ENCODE measurements around the gene RAET1G. TPM values are rescaled to one million over a fixed set of nuclear protein-coding genes. Genes with fewer than 3 reads are reported as not detected.
"Not testable (repeated sequence)": the region's sequence is repeated elsewhere in the genome, so short reads cannot be mapped to it uniquely, and the experiment has no call there.

Gene RAET1G
- total RNA-seq, 1 donor from 2014 or later: not detected

DNA sequence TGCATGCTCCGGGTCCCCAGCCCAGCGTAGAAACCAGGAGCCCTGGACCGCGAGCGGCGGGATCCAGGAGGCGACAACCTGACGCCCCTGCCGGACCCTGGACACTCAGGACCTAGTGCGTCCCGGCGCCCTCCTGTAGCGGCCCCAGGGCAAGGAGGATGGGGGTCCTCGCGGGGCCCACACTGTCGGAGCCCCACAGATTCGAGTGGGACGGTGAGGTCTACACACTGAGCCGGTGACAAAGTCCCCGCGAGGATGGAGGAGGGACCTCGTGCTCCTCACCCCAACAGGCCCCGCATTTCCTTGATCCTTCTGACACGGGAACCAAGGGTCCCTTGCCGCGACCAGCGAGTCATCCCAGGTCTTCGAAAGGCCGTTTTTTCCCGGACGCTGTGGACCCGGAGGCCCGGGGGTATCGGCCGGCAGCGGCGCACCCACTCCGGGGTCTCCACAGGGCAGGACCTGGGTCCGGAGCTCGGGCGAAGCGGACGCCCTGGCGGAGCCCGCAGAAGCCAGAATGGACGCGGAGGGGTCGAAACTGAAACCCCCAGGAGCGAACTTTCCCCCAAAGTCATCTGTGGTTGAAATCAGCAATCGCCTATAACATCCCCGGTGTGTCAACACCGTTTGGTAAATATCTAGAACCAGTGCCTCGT, 31.5 kb upstream of the RAET1G start:
- intact Hi-C loops (cut with micrococcal nuclease): not testable (repeated sequence)

GRCh38 chr6:149953934-149954327, 31.0 kb upstream of the RAET1G start:
- intact Hi-C loops (cut with micrococcal nuclease): not testable (repeated sequence)

GRCh38 chr6:149953390-149953789, 30.5 kb upstream of the RAET1G start:
- intact Hi-C loops (cut with micrococcal nuclease): not testable (repeated sequence)

DNA sequence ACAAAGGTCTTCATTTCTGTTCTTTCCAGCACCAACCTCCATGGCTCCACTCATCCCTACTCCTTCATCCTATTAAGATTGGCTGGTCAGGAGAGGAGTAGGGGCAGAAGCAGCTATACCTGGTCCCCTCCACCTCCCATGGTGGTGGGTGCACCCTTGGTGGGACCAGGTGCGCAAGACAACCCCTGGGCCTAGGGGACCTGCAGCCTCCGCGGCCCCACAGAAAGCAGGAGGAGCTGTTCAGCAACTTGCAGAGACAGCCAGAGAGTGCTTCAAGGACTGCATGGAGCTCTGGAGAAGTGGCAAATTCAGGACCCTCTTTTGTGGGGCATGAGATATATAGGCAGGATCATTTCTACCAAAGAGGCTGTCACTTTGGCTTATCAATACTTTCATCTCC, 28.7 kb upstream of the RAET1G start:
- intact Hi-C loops (cut with micrococcal nuclease): no loop called here

DNA sequence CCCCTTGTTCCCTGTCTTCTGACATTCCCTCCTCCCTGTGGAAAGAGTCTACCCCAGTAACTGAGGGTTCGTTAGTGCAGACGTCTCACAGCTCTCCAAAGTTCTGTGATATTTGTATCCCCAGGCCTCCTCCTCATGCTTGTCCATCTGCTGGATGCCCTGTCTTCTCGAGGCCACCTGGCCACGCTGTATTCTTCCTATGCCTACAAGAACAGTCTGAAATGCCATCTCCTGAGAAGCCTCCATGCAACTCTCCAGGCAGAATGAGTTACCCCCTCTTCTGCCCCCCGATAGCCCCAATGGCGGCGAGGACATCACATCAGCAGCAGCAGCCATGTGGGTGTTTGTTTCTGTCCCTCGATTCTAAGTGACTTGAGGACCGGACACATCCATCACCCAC, 28.2 kb upstream of the RAET1G start:
- intact Hi-C loops (cut with micrococcal nuclease): no loop called here

DNA sequence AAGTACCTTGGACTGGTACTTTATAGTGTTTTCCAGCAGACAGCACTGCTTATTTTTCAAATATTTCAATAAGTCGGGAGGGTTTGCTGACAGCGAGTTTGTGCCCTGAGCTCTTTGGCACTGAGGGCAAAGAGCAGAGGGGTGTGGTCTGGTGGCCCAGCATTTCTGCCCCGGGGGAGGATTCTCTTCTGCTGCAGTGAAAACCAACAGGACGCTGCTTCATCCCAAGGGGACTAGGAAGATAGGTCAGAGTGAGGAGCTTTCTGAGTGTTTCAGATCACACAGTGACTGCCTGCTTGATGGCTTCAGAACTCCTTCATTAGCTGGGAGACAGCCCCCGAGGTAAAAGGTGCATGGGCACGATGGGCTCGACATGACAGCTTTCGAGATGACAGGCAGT, 27.5 kb upstream of the RAET1G start:
- intact Hi-C loops (cut with micrococcal nuclease): no loop called here

- intact Hi-C loops (cut with micrococcal nuclease): no loop called here
These were observed 25.7 kb upstream of the RAET1G start for GRCh38 chr6:149948616-149949015.

DNA sequence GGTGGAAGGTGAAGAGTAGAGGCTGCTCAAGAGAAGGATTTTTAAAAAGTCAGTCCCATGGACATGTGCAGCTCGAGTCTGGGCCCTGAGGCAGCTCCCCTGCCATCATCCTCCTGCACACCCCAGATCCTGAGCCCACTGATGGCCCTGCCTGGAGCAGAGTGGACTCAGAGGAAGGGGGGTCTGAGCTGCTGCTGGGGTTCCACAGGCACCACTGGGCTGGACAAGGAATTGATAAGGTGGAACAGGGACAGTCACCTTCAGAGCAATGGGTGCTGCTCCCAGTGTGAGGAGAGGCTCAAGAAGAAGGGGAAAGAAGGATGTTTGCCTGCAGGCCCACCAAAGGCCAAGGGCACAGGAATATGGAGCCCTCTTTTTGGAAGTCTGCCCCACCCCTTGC, 25.1 kb upstream of the RAET1G start:
- intact Hi-C loops (cut with micrococcal nuclease): no loop called here

GRCh38 chr6:149947533-149947932, 24.6 kb upstream of the RAET1G start:
- intact Hi-C loops (cut with micrococcal nuclease): not testable (repeated sequence)

DNA sequence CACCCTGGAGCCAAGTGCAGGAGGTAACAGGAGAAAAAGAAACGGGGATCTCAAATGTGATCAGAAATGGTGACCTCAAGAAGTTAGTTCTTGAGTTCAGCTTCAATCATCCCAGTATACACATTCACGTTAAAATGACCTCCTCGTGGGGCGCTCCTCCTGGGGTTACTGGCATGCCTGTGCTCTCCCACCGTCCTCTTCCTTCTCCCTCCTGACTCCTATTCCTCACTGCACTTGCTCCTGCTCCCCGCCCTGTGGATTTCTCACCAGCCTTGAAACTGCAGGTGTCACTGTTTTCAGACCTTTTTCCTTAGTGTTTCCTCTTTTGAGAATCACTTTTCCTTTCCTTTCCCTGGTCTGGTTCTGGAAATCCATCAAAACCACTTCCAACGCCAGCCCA, 23.7 kb upstream of the RAET1G start:
- intact Hi-C loops (cut with micrococcal nuclease): not testable (repeated sequence)

DNA sequence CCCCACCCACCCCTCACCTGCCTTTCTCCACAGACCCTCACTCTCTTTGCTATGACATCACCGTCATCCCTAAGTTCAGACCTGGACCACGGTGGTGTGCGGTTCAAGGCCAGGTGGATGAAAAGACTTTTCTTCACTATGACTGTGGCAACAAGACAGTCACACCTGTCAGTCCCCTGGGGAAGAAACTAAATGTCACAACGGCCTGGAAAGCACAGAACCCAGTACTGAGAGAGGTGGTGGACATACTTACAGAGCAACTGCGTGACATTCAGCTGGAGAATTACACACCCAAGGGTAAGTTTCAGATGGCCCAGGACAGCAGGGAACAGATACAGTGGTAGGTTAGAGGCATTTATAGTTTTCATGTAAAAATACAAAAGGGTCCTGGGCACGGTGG, 22.4 kb upstream of the RAET1G start:
- intact Hi-C loops (cut with micrococcal nuclease): not testable (repeated sequence)

DNA sequence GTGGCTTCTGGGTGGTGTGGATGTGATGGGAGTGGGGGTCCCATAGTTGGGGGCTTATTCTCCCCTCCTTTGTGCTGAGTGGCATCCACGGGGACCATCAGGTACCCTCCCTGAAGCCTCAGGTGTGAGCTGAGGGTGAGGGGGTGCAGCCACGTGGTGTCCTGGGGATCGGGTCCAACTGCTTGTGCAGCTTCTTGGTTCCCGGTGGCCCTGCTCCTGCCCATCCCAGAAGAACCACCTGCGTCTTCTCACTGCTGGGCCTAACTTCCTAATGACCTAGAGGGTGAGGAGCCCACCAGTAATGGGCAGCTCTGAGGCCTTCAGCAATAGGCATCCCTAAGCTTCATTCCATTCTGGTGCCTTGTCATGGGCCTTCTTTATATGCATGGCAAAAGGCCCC, 20.4 kb upstream of the RAET1G start:
- intact Hi-C loops (cut with micrococcal nuclease): not testable (repeated sequence)

- intact Hi-C loops (cut with micrococcal nuclease): loop anchor here (1.0 kb wide), 1 partner anchor 21 kb away; the partner anchor contains the start of gene ULBP1
These were observed 19.5 kb upstream of the RAET1G start for GRCh38 chr6:149942461-149942829.

DNA sequence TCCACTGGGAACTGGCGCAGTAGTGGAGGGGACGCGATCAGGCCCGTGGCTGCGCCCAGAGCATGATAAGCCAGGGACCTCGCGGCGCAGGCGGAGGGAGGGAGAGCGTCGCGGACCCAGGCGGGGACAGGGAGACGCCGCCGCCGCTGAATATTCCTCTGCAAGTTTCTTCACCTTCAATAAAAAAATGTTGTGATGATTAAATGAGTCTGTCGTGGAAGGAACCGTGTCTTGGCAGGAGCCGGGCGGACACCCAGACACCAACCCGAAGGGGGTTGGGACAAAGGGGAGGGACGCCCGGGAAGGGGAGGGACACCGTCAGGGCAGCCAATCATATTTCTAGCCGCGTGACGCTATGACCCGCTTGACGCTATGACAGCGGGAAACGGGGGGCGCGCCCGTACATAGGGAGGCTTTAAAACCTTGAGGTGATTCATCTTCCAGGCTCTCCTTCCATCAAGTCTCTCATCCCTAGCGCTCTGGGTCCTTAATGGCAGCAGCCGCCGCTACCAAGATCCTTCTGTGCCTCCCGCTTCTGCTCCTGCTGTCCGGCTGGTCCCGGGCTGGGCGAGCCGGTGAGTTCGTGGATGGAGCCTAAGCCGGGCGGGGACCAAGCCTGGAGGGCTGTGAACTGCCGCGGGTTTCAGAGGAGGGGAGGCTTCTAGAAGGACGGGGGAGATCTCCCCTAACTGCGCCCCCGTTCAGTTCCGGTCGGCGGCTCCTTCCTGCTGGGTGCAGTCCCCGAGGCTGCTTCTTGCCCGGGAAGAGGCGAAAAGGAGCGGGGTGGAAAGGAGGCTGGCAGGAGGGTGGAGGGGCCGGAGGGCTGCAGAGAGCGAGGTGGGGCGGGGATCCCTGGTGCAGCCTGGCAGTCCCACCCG, 18.9 kb upstream of the RAET1G start, which contains the start of gene ULBP2:
TSS of gene ULBP2 (plus strand) at position 432 of the 878 bp plus-strand sequence. CDS start at position 491, 59 bp downstream.
- intact Hi-C loops (cut with micrococcal nuclease): loop anchor here (1.0 kb wide), 1 partner anchor 21 kb away; the partner anchor contains the start of gene ULBP1

DNA sequence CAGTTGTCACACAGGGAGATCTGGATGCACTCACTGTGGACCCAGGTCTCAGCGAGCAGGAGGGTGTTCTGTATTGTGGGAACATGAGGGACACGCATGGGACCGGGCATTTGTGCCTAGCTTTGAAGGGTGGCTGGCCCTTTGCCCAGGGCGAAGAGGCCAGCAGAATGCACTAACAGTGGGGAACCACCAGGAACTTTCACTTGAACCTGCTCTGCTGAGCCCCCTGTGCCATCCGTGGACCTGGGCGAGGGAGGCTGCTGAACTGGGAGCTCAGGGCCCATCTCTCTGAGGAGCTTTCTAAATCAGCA, 17.7 kb upstream of the RAET1G start:
- intact Hi-C loops (cut with micrococcal nuclease): no loop called here

- intact Hi-C loops (cut with micrococcal nuclease): loop anchor here (2.0 kb wide), 1 partner anchor 65 kb away; no protein-coding TSS in a partner anchor
These were observed 17.2 kb upstream of the RAET1G start for GRCh38 chr6:149939909-149940671.

- intact Hi-C loops (cut with micrococcal nuclease): loop anchor here (2.0 kb wide), 1 partner anchor 65 kb away; no protein-coding TSS in a partner anchor
These were observed 16.4 kb upstream of the RAET1G start for GRCh38 chr6:149939356-149939648.

DNA sequence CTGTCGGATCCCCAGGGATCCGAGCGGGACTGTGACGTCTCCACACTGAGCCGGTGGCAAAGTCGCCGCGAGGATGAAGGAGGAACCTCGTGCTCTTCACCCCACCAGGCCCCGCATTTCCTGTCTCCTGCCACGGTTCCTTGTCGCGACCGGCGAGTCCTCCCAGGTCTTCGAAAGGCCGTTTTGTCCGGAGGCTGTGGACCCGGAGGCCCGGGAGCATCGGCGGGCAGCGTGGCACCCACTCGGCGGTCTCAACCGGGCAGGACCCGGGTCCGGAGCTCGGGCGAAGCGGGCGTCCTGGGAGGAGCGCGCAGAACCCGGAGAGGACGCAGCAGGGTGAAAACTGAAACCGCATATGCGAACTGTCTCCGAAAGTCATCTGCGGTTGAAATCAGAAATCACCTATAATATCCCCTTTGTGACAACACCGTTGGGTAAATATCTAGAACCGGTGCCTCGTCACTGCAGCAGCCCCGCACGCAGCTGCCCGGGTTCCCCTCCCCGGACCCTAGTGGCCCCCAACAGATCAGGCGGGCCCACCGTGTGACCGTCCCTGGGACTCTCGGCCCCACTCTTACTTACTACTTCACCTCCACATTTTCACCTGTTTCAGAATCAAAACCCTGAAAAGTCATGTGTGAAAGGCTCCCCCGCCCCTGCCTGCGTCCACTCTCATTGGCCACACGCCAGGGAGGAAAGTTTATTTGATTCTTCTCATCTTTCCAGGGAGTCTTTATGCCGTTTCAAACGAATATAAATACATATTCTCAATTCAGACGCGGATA, 15.8 kb upstream of the RAET1G start:
- intact Hi-C loops (cut with micrococcal nuclease): loop anchor here (2.0 kb wide), 1 partner anchor 66 kb away; no protein-coding TSS in a partner anchor

DNA sequence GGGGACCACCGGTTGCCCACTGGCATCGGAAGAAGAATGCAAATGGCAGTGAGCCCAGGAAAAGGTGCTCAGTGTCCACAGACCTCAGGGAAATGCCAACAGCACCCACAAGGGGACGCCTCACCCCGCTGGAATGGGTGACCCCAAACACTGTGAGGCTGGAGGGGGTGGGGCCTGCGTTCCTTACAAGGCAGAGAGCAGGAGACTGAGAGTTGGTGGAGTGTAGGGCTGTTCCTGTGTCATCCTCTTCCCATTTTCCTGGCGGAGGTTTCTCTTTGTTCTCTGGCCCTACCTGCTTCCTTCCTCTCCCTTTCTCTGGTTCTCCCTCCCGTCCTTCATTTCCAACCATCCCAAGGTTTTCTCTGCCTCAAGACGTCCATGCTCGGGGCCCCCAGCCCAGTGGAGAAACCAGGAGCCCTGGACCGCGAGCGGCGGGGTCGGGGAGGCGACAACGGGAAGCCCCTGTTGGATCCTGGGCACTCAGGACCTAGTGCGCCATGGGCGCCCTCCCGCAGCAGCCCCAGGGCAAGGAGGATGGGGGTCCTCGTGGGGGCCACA, 15.2 kb upstream of the RAET1G start:
- intact Hi-C loops (cut with micrococcal nuclease): loop anchor here (2.0 kb wide), 1 partner anchor 67 kb away; no protein-coding TSS in a partner anchor

- intact Hi-C loops (cut with micrococcal nuclease): no loop called here
These were observed 13.8 kb upstream of the RAET1G start for GRCh38 chr6:149936743-149937142.

DNA sequence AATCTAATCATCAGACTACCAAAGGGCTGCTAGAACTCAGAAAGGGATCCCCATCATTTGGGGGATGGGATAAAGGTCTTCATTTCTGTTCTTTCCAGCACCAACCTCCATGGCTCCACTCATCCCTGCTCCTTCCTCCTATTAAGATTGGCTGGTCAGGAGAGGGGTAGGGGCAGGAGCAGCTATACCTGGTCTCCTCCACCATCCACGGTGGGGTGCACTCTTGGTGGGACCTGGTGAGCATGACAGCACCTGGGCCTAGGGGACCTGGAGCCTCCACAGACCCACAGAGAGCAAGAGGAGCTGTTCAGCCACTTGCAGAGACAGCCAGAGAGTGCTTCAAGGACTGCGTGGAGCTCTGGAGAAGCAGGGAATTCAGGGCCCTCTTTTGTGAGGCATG, 12.7 kb upstream of the RAET1G start:
- intact Hi-C loops (cut with micrococcal nuclease): loop anchor here (2.0 kb wide), 1 partner anchor 133 kb away; the partner anchor contains the start of gene ULBP3

Data from T-helper 2 cell treated with Interferon-gamma antibody and Interleukin-4, amounts not matched to agents 100 ng/mL and 5 ng/mL, for 36 hours (primary cell).